NCI-H446 treated with DMSO at 0.1 percent for 48 hours (cell line): ENCODE measurements around the gene RNLS.

Experiments
- DNase-seq: peaks from one replicate; lab custom pipeline; 2025; lab: John Stamatoyannopoulos, UW

RNLS gene

DNA sequence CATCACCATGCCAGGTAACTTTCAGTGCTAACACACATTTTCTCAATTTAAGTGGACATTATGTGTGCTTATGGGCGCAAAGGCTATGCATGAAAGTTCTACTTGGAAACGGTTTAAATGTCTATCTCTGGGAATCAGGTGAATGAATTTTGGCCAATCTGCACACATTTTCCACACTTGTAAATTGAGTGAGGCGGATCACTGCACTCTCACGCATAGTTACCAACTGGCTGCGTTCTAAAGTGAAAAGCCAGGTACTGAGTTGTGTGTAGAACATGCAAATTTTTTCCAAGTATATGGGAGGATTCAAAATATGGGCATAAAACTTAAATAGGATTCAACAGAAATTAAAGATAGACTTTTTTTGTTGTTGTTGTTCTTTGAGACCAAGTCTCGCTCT, 323.7 kb downstream of the RNLS start:
- DNase-seq, result no peak

DNA sequence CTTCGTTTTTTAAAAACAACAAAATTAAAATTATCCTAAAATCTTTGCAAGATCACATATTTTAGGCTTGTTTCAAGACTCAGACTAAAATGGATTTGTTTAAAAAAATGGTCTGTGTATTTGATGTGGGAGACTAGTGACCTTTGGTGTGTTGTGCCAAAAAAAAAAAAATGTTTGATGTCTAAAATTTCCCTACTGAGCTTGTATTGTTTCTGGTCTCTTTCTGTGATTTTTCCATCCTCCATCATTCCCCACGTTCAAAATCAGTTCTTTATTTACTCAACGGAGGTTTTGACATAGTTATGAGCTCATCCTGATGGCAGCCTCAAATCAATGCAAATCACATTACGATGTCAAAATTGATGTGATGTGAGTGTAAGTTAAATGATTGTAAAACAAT, 326.2 kb downstream of the RNLS start:
- DNase-seq, result no peak

- DNase-seq, result no peak
These were observed 327.0 kb downstream of the RNLS start for GRCh38 chr10:88256013-88256680.

DNA sequence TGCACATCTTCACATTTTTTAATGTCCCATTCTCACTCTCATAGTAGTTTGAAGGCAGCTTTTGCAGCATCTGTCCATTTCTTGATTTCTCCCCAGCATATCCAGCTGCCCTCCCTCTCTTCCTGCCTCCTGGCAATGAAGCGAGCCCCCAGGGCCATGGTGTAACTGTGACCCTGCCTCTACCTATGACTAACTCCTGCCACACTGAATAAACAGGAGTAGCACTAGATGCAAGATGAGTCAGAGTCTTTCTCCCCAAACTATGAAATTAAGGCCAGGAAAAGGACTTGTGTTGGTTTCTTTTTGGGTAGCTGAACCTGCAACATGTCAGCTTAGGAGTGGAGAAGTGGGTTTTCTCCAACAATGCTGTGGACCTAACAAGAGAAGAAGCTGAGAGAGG, 329.0 kb downstream of the RNLS start:
- DNase-seq, result no peak

DNA sequence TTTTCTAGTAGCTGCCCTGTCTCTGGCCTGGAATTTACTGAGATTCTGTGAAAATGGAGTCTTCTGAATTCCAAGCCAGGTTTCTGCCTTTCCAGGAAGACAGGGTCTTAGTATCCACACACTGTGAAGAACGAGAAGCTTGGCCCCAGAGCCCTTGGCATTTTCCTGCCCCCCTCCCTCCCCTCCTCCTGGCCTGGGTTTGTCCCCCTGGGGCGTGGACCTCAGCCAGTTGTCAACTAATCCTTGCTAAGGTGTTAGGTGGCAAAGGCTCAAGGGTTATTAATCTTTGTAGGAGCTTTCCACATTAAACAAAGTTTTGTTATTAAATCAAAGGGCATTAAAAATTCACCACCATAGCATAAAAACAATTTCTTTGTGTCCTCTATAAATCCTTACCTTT, 329.5 kb downstream of the RNLS start:
- DNase-seq, result no peak

GRCh38 chr10:88253128-88253527, 330.0 kb downstream of the RNLS start:
- no peak for DNase-seq

DNA sequence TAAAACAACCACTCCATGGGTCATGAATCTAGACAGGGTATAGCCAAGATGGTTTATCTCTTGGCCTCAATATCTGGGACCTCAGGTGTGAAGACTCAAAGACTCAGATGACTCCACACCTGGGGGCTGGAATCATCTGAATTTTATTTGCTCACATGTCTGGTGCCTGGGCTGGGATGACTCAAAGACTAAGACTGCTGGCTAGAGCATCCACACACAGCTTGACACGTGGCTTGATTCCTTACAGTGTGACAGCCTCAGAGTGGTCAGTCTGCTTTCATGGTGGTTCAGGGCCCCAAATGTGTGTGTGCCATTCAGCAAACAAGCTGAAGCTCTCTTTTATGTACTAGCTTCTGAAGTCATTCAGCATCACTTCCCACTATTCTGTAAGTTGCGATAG, 333.7 kb downstream of the RNLS start:
- no peak for DNase-seq

DNA sequence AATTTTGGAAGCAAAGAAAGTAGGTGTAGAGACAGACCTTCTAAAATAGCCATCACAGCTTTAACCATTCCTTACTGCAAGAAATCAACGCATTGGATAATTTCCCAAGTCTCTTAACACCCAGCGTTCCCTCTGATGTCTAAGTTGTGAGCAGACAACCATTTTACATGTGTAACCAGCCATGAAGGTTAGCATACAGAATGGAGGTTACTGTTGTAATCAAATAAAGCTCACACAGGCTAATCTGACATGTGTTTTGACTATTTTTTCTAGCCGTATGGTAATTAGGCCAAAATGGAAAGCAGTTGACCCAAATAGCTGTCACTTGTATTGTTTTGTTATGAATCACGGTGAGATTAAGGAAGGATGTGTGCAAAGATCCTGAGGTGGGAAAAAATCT, 336.4 kb downstream of the RNLS start:
- no peak for DNase-seq

DNA sequence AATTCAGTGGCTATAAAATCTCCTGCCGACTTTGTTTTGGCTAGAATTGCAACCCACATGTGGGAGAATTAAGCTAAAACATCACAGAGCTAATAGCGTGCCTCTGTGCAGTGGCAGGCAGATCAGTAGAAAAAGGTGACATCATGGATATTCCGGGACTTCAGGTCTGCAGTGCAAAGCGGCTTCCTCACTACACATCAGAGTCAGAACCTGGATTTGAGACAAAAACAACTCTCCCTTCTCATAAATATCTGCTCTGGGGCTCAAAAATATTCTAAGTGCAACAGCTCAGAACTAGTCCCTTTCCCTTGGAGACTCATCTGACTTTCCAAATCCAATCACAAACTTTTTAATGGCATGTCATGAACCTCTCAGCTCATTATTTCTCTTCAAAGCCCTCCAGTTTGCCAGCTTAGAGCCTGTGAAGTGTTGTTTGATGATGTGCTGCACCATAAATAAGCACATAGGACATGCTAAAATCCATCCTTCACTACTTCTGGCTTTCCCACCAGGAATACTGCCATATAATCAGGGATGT, 337.1 kb downstream of the RNLS start:
- no peak for DNase-seq

DNA sequence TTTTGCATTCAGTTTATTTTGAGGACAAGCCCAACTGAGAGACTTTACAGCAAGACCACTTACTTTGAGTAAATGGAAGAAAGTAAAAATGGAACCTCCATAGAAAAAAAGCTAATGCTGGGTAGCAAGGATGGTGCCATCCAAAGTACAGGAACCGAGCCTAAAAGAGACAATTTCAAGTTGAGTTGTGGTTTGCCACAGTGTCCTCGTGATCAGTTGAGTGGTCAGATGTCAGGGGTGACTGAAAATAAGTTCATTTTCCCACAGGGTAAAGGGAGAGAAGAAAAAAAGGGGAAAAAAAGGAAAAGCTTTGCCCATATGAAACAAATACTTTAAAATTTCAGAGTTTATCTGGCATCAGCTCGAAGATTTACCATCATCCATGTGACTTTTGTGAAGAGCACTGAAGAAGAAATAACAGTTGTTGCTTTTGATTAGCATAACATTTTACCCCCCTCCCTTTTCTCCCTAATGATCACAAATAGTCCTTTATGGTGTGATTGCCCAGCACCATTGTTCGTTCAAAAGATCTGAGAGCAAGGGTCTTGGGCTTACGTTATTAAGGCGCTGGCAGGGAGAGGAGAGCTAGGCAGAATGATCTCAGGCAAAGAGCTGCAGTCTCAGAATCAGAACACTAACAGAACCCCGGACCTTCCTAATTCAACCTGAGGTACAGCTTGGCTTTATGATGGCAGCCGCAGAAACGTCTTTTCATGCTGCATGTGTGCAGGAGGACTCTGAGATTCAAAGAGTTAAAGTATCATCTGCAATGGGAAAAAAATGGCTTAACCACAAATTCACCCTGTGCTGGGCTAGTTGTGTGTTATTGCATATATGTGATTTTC, 338.1 kb downstream of the RNLS start:
- DNase-seq, result no peak

DNA sequence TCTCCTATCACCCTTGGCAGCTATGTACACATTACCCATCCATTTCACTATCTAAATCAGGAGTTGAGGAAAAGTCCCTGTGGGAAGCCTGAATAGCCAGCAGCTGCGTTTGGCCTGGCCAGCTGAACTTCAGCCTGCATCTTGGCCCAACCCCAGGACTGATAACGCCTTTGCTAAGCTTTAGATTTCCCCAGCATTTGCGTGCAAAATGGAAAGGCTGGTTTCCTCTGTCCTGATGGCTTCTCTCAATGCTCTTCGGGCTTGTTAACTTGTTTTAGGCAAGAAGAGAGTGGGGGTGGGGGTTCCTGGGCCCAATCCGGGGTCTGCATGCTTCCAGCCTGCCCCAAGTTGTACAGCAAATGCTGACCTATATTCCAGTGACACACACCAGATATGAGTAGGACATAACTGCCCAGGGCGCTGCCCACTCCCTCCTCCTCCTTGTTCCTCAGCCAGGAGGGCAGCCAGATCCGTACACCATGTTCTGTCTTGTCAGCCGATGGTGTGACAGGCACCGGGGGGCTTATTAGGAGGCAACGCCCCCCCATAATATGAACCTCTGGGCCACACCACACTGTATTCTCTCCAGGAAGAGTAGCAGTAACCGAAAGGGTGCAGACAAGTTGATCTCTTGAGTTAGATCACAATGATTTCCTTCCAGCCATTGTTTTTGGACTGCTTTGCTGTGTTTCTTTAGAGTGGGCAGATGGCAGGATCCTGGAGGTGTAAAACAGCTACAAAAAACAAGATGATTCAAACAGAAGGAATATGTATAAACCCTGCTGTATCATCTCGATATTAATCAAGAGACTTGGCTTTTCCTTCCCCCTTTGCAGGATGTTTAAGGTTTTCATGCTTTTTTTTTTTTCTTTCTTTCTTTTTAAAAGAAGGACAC, 339.0 kb downstream of the RNLS start:
- no peak for DNase-seq

- DNase-seq, result no peak
These were observed 339.8 kb downstream of the RNLS start for GRCh38 chr10:88243202-88243744.

DNA sequence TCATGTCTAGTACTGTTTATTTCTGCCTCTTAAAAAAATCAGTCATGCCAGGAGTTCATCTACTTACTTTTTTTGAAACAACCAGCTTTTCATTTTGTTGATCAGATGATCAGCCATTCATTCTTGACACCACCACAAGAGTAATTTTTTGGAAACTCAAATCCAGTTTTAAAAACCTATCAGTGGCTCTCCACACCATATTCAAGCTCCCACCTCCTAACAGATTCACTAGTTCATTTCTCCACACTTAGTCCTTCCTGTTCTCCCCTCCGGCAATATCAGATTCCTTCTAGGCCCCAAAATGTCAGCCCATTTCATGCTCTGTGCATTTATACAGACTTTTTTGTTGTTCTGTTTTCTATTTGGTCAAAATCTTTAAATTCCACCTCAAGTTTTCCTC, 341.6 kb downstream of the RNLS start:
- no peak for DNase-seq

- DNase-seq, result no peak
These were observed 343.9 kb downstream of the RNLS start for GRCh38 chr10:88239212-88239611.

GRCh38 chr10:88238615-88238914, 344.6 kb downstream of the RNLS start:
- DNase-seq, result peak; percentile 5

DNA sequence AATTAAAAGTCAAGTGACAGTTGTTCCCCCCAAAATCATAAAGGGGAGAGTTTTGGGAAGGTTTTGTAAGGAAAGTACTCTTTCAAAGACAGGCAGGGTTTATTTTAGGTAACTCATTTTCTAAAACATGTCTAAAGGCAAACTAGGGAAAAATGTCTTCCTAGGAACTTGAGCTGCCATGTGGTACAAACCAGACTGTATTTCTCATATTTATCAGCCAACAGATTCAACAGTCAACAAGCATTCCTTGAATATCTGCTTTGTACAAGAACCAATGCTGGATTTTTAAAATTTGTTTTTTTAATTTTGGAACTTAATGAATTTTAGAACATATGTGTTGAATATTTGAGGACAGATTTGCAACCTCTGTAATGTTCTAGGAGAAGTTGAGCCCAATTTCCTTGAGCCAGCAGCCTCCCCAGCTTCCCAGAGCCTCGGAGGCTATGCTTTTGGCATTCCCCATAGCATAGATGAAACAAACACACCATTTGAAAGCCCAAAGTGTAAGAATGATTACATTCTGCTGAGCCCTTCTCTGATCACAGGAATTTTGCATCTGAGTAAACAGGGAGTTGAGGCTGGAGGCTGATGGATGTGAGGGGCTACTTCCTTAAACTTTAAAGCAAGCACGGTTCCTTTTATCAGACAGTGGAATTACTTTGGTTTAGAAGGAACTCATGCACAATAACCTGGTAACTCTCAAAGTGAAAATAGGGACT, 345.1 kb downstream of the RNLS start:
- no peak for DNase-seq

DNA sequence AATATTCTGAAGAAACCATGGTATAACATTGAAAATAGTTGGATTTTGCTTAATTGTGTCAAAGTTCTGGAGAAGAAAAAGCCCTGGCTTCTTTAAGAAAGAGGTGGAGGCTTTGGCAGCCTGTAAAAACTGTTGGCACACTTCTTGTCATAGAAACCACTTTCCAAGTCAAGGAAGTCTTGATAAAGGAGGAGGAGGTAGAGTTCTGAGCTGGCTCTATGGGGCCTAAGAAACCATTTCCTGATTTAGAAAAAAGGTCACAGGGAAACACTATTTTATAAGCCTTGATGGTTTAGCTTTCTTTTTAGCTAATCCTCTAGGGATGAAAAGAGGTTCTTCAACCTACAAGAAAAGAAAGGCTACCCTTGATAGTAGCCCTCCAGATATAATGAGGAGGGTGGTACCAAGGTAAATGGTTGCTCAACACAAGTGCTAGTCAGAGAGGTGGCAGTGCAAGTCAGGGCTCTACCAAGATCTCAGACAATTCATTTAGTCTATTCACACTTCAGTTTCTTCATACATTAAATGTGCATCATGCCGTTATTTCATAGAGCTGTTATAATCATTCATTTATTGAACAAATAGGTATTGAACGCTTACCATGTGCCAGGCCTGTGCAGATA, 346.9 kb downstream of the RNLS start:
- DNase-seq, result no peak

GRCh38 chr10:88234297-88234696, 348.8 kb downstream of the RNLS start:
- peak; percentile 33 for DNase-seq

DNA sequence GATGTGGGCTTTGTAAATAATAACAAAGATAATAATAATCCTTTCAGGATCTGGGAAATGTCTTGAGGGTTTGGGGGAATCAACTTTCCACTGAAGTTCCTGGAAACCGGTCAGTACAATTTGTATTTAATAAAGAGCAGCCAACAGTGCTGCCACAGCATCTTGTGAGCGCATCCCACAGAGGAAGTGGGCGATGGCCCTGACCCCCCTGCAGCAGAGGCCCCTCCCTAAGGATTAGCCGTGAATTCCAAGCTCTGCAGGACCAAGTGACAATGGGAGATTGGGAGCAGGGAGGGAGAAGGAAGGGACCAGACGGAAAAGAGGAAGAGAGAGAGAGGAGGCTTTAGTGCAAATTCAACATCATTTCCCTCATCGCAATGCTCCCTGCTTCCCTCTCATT, 349.2 kb downstream of the RNLS start:
- no peak for DNase-seq

DNA sequence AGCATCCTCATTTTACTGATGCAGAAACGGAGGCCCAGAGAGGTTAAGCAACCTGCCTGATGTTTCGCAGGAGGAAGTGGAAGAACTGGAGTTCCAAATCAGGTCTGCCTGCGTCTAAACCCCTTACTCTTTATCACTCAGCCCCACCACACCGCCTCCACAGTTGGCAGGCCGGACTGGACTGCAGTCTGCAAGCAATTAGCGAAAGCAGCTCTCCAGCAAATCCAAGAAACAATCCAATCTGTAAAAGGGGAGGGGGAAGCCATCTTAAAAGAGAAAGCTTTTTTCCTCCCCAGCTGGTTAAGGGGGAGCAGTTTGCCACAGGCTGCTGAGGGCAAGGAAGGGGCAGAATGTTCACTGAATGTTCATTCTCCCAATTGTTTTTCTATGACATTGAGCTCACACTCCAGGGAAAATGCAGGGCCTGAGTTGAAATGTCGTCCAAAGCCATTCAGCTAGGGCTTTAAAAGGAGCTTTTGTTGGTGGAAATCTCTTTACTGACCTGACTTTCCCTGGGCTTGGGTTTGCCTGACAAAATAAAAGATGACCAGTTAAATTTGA, 350.1 kb downstream of the RNLS start:
- DNase-seq, result no peak
